Measurements from ENCODE around the gene NKTR.

- TF ChIP-seq CTCF (conservative IDR thresholded peaks at IDR 0.05; ENCODE audit: low read length), result no peak
- TF ChIP-seq EZH2phosphoT487 (IDR thresholded peaks at IDR 0.05; ENCODE audit: borderline replicate concordance, low read depth, low read length), result no peak
These were observed 63.9 kb downstream of the NKTR start for GRCh38 chr3:42664438-42664803.
